Neuronal stem cell (in vitro differentiated cells): ENCODE results near the gene ZNF407.

ENCODE experiments used
- DNase-seq: peaks from one replicate; pipeline ENCODE4 v3.0.0-alpha.2; 2013; ENCODE audit warnings: low spot score
- H2AFZ ChIP-seq: one replicate; pipeline ENCODE4 v1.6.1; 2013; ENCODE audit warnings: mild to moderate bottlenecking, low read length, inconsistent platforms
- H2AK5ac ChIP-seq: 2 replicates; pipeline ENCODE4 v1.6.1; 2013; ENCODE audit warnings: low read depth, mild to moderate bottlenecking, inconsistent platforms, low read length, moderate library complexity, mixed read lengths
- H2BK120ac ChIP-seq: 2 replicates; pipeline ENCODE4 v1.6.1; 2013; ENCODE audit warnings: low read depth, mild to moderate bottlenecking, inconsistent platforms, low read length, moderate library complexity, mixed read lengths
- H2BK12ac ChIP-seq: one replicate; pipeline ENCODE4 v1.6.1; 2013; ENCODE audit warnings: low read length, inconsistent platforms
- H2BK15ac ChIP-seq: 2 replicates; pipeline ENCODE4 v1.6.1; 2013; ENCODE audit warnings: mild to moderate bottlenecking, low read length, inconsistent platforms, mixed read lengths
- H2BK5ac ChIP-seq: one replicate; pipeline ENCODE4 v1.6.1; 2013; ENCODE audit warnings: inconsistent platforms, mild to moderate bottlenecking, low read length, moderate library complexity
- H3K14ac ChIP-seq: one replicate; pipeline ENCODE4 v1.6.1; 2013; ENCODE audit warnings: low read length, inconsistent platforms
- H3K18ac ChIP-seq: 2 replicates; pipeline ENCODE4 v1.6.1; 2013; ENCODE audit warnings: low read length, inconsistent platforms
- H3K23ac ChIP-seq: 2 replicates; pipeline ENCODE4 v1.6.1; 2013; ENCODE audit warnings: low read depth, mild to moderate bottlenecking, mixed read lengths, low read length, inconsistent platforms; ENCODE audit not compliant: poor library complexity
- H3K27ac ChIP-seq: replicated peaks from 3 replicates; pipeline ENCODE4 v1.5.1; 2013; ENCODE audit warnings: low read length, inconsistent platforms
- H3K27me3 ChIP-seq, 3 experiments: 2 replicates each; pipeline ENCODE4 v1.6.1; 2013; ENCODE audit warnings: low read length in 3 of 3, mild to moderate bottlenecking in 2 of 3, inconsistent platforms in 1 of 3, low read depth in 1 of 3, mixed read lengths in 1 of 3, moderate library complexity in 1 of 3; ENCODE audit not compliant: control insufficient read depth in 3 of 3, insufficient read depth in 3 of 3
- H3K36me3 ChIP-seq, 2 donors: replicated peaks in 1 of 2; 2 replicates each; pipeline ENCODE4 v1.6.1; 2013; ENCODE audit warnings: low read length in 2 of 2; ENCODE audit not compliant: control insufficient read depth in 2 of 2, insufficient read depth in 2 of 2
- H3K4ac ChIP-seq: 2 replicates; pipeline ENCODE4 v1.6.1; 2013; ENCODE audit warnings: inconsistent platforms, mild to moderate bottlenecking, low read length, moderate library complexity
- H3K4me1 ChIP-seq, 2 donors: 1 replicate in 1 of 2; 2 replicates in 1 of 2; pipeline ENCODE4 v1.6.1; 2013; ENCODE audit warnings: low read length in 2 of 2, low read depth in 1 of 2; ENCODE audit not compliant: control insufficient read depth in 2 of 2, insufficient read depth in 1 of 2
- H3K4me2 ChIP-seq: one replicate; pipeline ENCODE4 v1.6.1; 2013; ENCODE audit warnings: mild to moderate bottlenecking, low read length, inconsistent platforms; ENCODE audit not compliant: insufficient read depth, poor library complexity, severe bottlenecking
- H3K4me3 ChIP-seq, 2 donors: 2 replicates each; pipeline ENCODE4 v1.5.1; 2013; ENCODE audit warnings: low read length in 2 of 2, mild to moderate bottlenecking in 2 of 2, inconsistent platforms in 1 of 2, moderate library complexity in 1 of 2
- H3K79me1 ChIP-seq: one replicate; pipeline ENCODE4 v1.6.1; 2013; ENCODE audit warnings: low read depth, mild to moderate bottlenecking, inconsistent platforms, low read length, moderate library complexity
- H3K9ac ChIP-seq: one replicate; pipeline ENCODE4 v1.6.1; 2013; ENCODE audit warnings: mild to moderate bottlenecking, low read depth, low read length, inconsistent platforms; ENCODE audit not compliant: poor library complexity
- H3K9me3 ChIP-seq, 2 donors: replicated peaks in 1 of 2; 2 replicates each; pipeline versions ENCODE3 to v1.6.1; 2013; ENCODE audit warnings: low read length in 2 of 2, mild to moderate bottlenecking in 2 of 2, inconsistent platforms in 1 of 2, low read depth in 1 of 2, mixed read lengths in 1 of 2, moderate library complexity in 1 of 2; ENCODE audit not compliant: control insufficient read depth in 2 of 2, insufficient read depth in 1 of 2
- H4K8ac ChIP-seq: one replicate; pipeline ENCODE4 v1.6.1; 2013; ENCODE audit warnings: low read depth, mild to moderate bottlenecking, inconsistent platforms, low read length, moderate library complexity
- H4K91ac ChIP-seq: one replicate; pipeline ENCODE4 v1.6.1; 2013; ENCODE audit warnings: low read length, low read depth, mild to moderate bottlenecking, inconsistent platforms; ENCODE audit not compliant: poor library complexity
- WGBS, 2 donors: extraction: QIAGEN DNeasy Blood & Tissue Kit; methylation state at CpG; one replicate each; pipeline ENCODE4 v1.1.7; 2013; ENCODE audit warnings: missing lambda C conversion rate in 2 of 2, mixed read lengths in 1 of 2; ENCODE audit not compliant: insufficient read length in 2 of 2, insufficient replicate concordance in 1 of 2; ENCODE audit errors: extremely low coverage in 2 of 2; 5-methylcytosine and 5-hydroxymethylcytosine counted together

The ZNF407 gene

GRCh38 chr18:74897971-74898657 lies 300.4 kb downstream of the ZNF407 start:
- Histone ChIP-seq H3K4ac (no peak overlapping the region), H2BK12ac (no peak overlapping the region), H3K36me3 (no peaks in the 10 kb centered on the region), H3K14ac (no peak overlapping the region), H3K27ac (no peak overlapping the region), H3K4me3 (no peak overlapping the region), H3K4me1 (peaks cover 2 to 14% of the 10 kb centered on the region in 2 donors), H4K91ac (no peak overlapping the region), H3K4me2 (no peak overlapping the region), H3K23ac (no peak overlapping the region), H3K9me3 (no peaks in the 10 kb centered on the region), H2BK5ac (no peak overlapping the region), H2AK5ac (no peak overlapping the region), H3K18ac (no peak overlapping the region), H3K27me3 (no peaks in the 10 kb centered on the region), H4K8ac (no peak overlapping the region), H2AFZ (no peak overlapping the region), H3K79me1 (no peaks in the 10 kb centered on the region), H2BK15ac (no peak overlapping the region), H2BK120ac (no peak overlapping the region), H3K9ac (no peak overlapping the region)
- no CpG with 5 or more reads among the region's 5 CpGs for WGBS, 2 donors
- no peak for DNase-seq

GRCh38 chr18:74898965-74899364 lies 301.3 kb downstream of the ZNF407 start:
- no peak overlapping the region for H4K91ac ChIP-seq
- no peaks in the 10 kb centered on the region for H3K9me3 ChIP-seq
- H3K9ac ChIP-seq = no peak overlapping the region
- H3K4me3 ChIP-seq = no peak overlapping the region
- no peak overlapping the region for H2AFZ ChIP-seq
- H3K23ac ChIP-seq = no peak overlapping the region
- DNase-seq = no peak
- no peak overlapping the region for H3K4me2 ChIP-seq
- H3K79me1 ChIP-seq = no peaks in the 10 kb centered on the region
- no peaks in the 10 kb centered on the region for H3K27me3 ChIP-seq
- no peak overlapping the region for H3K27ac ChIP-seq
- no peaks in the 10 kb centered on the region for H3K36me3 ChIP-seq
- H3K4ac ChIP-seq = no peak overlapping the region
- no peak overlapping the region for H2BK12ac ChIP-seq
- no peak overlapping the region for H3K14ac ChIP-seq
- no CpG with 5 or more reads among the region's 3 CpGs for WGBS, 2 donors
- H2BK5ac ChIP-seq = no peak overlapping the region
- peaks cover 2 to 14% of the 10 kb centered on the region in 2 donors for H3K4me1 ChIP-seq
- H2BK15ac ChIP-seq = no peak overlapping the region
- no peak overlapping the region for H3K18ac ChIP-seq
- no peak overlapping the region for H4K8ac ChIP-seq
- H2AK5ac ChIP-seq = no peak overlapping the region
- no peak overlapping the region for H2BK120ac ChIP-seq

DNA sequence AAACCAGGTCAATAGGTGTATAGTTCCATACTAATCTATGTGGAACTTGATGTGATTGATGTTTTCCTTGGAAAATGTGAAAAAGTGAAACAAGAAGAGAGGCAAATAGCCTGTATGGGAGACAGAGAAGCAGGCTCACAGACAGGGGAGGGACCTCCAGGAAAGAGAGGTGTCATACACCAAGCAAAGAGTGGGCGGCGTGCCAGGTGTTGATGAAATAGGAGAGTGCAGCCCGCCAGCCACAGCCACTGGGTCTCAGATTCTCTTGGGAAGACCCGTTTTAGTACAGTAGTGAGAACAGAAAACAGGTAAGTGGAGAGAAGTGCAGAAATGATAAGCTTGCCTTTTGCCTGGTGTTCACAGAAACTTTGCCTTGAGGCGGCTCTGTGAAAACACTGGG lies 301.9 kb downstream of the ZNF407 start:
- Histone ChIP-seq H3K4ac (no peak overlapping the region), H3K36me3 (no peaks in the 10 kb centered on the region), H3K9me3 (no peaks in the 10 kb centered on the region), H2BK12ac (no peak overlapping the region), H3K4me3 (no peak overlapping the region), H3K18ac (no peak overlapping the region), H4K91ac (no peak overlapping the region), H2BK5ac (no peak overlapping the region), H3K23ac (no peak overlapping the region), H3K4me1 (peaks cover 2 to 14% of the 10 kb centered on the region in 2 donors), H2AFZ (no peak overlapping the region), H3K27ac (no peak overlapping the region), H3K79me1 (no peaks in the 10 kb centered on the region), H3K27me3 (no peaks in the 10 kb centered on the region), H2AK5ac (no peak overlapping the region), H4K8ac (no peak overlapping the region), H3K14ac (no peak overlapping the region), H3K4me2 (no peak overlapping the region), H2BK15ac (no peak overlapping the region), H3K9ac (no peak overlapping the region), H2BK120ac (no peak overlapping the region)
- WGBS, 2 donors = no CpG with 5 or more reads among the region's 5 CpGs
- DNase-seq = no peak

- Histone ChIP-seq H3K4me1 (peaks cover 0 to 3% of the 10 kb centered on the region in 2 donors), H3K79me1 (no peaks in the 10 kb centered on the region), H4K8ac (no peak overlapping the region), H2AFZ (no peak overlapping the region), H3K27me3 (no peaks in the 10 kb centered on the region), H3K18ac (no peak overlapping the region), H3K27ac (no peak overlapping the region), H3K4me2 (no peak overlapping the region), H3K23ac (no peak overlapping the region), H2BK12ac (no peak overlapping the region), H3K14ac (no peak overlapping the region), H2BK5ac (no peak overlapping the region), H3K4ac (no peak overlapping the region), H2AK5ac (no peak overlapping the region), H2BK120ac (no peak overlapping the region), H3K9me3 (no peaks in the 10 kb centered on the region), H3K9ac (no peak overlapping the region), H2BK15ac (no peak overlapping the region), H4K91ac (no peak overlapping the region), H3K36me3 (no peaks in the 10 kb centered on the region), H3K4me3 (no peak overlapping the region)
- WGBS, 2 donors = no CpG with 5 or more reads among the region's 4 CpGs
- no peak for DNase-seq
These were observed 303.9 kb downstream of the ZNF407 start for GRCh38 chr18:74901362-74902146.
